ENCODE results near the gene SOX6.

The SOX6 gene

DNA sequence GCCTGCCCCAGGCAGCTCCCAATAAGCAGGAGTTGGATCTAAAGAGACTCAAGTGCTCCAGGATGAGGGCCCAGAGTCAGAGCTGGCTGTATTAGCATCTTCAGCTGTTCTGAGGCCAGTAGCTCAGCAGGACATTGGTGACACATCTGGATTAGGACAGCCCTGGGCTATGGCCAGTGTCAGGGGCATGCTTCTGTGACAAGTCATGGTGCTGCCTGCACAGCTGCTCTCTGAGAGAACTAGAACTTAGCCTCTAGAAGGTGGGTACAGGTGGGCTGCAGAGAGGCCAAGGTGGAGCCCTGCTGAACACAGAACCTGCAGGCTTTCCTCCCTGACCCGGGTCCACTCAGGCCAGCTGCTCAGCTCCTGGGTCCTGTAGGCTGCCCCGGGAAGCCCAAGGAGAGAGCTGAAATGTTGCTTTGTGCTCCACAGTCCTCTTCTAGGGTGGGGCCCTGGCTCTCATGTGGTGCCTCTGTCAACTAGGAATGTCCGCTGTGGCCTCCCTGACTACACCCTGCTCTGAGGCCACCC lies 426.9 kb downstream of the SOX6 start:
- Histone ChIP-seq H3K9me3 (ENCODE audit: control insufficient read depth, insufficient read depth, low read length) (no peaks in the 10 kb centered on the region), H3K4me2 (ENCODE audit: low read length) (no peak overlapping the region), H3F3A (ENCODE audit: control insufficient read depth, insufficient read depth) (no peaks in the 10 kb centered on the region), H3K27me3 (ENCODE audit: control insufficient read depth, low read length) (no peaks in the 10 kb centered on the region), H3K27ac (ENCODE audit: low read depth, low read length) (no peak overlapping the region), H3K36me3 (ENCODE audit: control insufficient read depth, low read length) (no peaks in the 10 kb centered on the region), H4K20me1 (ENCODE audit: control insufficient read depth, insufficient read depth, low read depth, low read length) (no peaks in the 10 kb centered on the region), H3K9me2 (replicated peaks; ENCODE audit: control insufficient read depth, low read length) (no peaks in the 10 kb centered on the region), H3K4me1 (ENCODE audit: control insufficient read depth, low read length) (no peaks in the 10 kb centered on the region), H3K79me2 (ENCODE audit: control insufficient read depth, low read length) (no peaks in the 10 kb centered on the region), H3K4me3 (ENCODE audit: low read length) (no peak overlapping the region)
- no peak for TF ChIP-seq EZH2phosphoT487 (IDR thresholded peaks at IDR 0.05; ENCODE audit: borderline replicate concordance, low read length)

DNA sequence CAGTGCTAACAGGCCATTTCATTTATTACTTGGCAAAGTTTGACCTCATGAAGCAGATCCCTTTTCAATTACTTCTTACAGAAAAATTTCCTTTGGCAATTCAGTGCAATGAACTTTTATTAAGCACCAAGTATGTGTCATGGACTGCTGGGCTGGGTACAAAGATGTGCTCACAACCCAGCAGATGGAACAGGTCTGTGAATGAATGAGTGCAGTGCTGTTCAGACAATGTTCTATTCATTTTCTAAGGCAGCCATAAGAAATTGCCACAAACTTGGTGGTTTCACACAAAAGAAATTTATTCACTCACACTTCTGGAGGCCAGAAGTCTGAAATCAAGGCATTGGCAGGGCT lies 428.5 kb downstream of the SOX6 start:
- H3K4me3 ChIP-seq (ENCODE audit: low read length): no peak overlapping the region
- H3K79me2 ChIP-seq (ENCODE audit: control insufficient read depth, low read length): no peaks in the 10 kb centered on the region
- no peaks in the 10 kb centered on the region for H4K20me1 ChIP-seq (ENCODE audit: control insufficient read depth, insufficient read depth, low read depth, low read length)
- H3K9me2 ChIP-seq (replicated peaks; ENCODE audit: control insufficient read depth, low read length): no peaks in the 10 kb centered on the region
- no peaks in the 10 kb centered on the region for H3K36me3 ChIP-seq (ENCODE audit: control insufficient read depth, low read length)
- no peaks in the 10 kb centered on the region for H3F3A ChIP-seq (ENCODE audit: control insufficient read depth, insufficient read depth)
- no peak overlapping the region for H3K27ac ChIP-seq (ENCODE audit: low read depth, low read length)
- no peaks in the 10 kb centered on the region for H3K4me1 ChIP-seq (ENCODE audit: control insufficient read depth, low read length)
- TF ChIP-seq, protein P1, sequence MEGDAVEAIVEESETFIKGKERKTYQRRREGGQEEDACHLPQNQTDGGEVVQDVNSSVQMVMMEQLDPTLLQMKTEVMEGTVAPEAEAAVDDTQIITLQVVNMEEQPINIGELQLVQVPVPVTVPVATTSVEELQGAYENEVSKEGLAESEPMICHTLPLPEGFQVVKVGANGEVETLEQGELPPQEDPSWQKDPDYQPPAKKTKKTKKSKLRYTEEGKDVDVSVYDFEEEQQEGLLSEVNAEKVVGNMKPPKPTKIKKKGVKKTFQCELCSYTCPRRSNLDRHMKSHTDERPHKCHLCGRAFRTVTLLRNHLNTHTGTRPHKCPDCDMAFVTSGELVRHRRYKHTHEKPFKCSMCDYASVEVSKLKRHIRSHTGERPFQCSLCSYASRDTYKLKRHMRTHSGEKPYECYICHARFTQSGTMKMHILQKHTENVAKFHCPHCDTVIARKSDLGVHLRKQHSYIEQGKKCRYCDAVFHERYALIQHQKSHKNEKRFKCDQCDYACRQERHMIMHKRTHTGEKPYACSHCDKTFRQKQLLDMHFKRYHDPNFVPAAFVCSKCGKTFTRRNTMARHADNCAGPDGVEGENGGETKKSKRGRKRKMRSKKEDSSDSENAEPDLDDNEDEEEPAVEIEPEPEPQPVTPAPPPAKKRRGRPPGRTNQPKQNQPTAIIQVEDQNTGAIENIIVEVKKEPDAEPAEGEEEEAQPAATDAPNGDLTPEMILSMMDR (IDR thresholded peaks at IDR 0.05; ENCODE audit: low read depth, low read length, poor library complexity, severe bottlenecking): no peak
- no peak for TF ChIP-seq EZH2phosphoT487 (IDR thresholded peaks at IDR 0.05; ENCODE audit: borderline replicate concordance, low read length)
- no peaks in the 10 kb centered on the region for H3K9me3 ChIP-seq (ENCODE audit: control insufficient read depth, insufficient read depth, low read length)
- no peaks in the 10 kb centered on the region for H3K27me3 ChIP-seq (ENCODE audit: control insufficient read depth, low read length)
- H3K4me2 ChIP-seq (ENCODE audit: low read length): no peak overlapping the region

DNA sequence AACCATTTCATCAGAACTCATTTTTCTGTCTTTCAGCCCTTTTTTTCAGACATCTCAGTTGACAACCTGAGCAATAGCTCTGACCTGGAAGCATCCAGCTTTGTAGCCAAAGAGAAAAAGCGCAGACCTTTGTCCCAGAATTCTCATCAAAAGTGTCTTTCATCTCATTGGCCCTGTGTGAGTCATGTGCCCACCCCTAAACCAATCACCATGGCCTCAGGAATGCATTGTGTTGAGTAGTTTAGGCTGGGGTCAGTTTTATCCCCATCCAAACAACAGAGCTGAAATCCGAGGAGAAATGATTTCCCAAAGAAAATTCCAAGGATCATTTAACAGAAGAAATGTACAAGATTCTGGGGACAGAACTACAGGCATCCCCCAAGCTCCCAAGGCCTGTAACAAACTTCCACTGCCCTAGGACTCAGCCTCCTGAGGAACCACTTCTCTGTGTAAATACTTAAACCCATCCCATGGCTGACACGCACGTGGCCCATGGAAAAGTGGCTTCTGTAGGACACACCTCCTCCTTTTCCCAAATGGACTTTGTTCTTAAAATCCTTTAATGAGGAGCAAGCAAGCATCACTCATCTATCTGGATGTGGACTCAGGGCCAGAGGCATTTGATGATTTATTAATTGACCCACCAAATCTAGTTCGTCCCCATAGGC lies 429.0 kb downstream of the SOX6 start:
- H3K36me3 ChIP-seq (ENCODE audit: control insufficient read depth, low read length): no peaks in the 10 kb centered on the region
- no peak overlapping the region for H3K4me3 ChIP-seq (ENCODE audit: low read length)
- TF ChIP-seq, protein P1 (IDR thresholded peaks at IDR 0.05; ENCODE audit: low read depth, low read length, poor library complexity, severe bottlenecking): no peak
- TF ChIP-seq EZH2phosphoT487 (IDR thresholded peaks at IDR 0.05; ENCODE audit: borderline replicate concordance, low read length): no peak

DNA sequence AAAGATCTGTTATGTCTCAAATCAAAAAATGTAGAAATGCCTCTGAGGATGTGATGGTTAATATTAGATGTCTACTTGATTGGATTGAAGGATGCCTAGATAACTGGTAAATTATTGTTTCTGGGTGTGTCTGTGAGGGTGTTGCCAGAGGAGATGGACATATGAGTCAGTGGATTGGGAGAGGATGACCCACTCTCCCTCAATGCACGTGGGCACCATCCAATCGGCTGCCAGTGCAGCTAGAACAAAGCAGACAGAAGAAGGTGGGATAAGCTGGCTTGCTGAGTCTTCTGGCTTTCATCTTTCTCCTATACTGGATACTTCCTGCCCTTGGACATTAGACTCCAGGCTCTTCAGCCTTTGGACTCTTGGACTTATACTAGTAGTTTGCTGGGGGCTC lies 430.3 kb downstream of the SOX6 start:
- Histone ChIP-seq H4K20me1 (ENCODE audit: control insufficient read depth, insufficient read depth, low read depth, low read length) (no peaks in the 10 kb centered on the region), H3K27me3 (ENCODE audit: control insufficient read depth, low read length) (no peaks in the 10 kb centered on the region), H3K4me2 (ENCODE audit: low read length) (no peak overlapping the region), H3K9me2 (replicated peaks; ENCODE audit: control insufficient read depth, low read length) (no peaks in the 10 kb centered on the region), H3K27ac (ENCODE audit: low read depth, low read length) (no peak overlapping the region), H3K4me3 (ENCODE audit: low read length) (no peak overlapping the region), H3K9me3 (ENCODE audit: control insufficient read depth, insufficient read depth, low read length) (no peaks in the 10 kb centered on the region), H3K79me2 (ENCODE audit: control insufficient read depth, low read length) (no peaks in the 10 kb centered on the region), H3F3A (ENCODE audit: control insufficient read depth, insufficient read depth) (no peaks in the 10 kb centered on the region), H3K36me3 (ENCODE audit: control insufficient read depth, low read length) (no peaks in the 10 kb centered on the region), H3K4me1 (ENCODE audit: control insufficient read depth, low read length) (no peaks in the 10 kb centered on the region)
- no peak for TF ChIP-seq EZH2phosphoT487 (IDR thresholded peaks at IDR 0.05; ENCODE audit: borderline replicate concordance, low read length)
- TF ChIP-seq, protein P1 (IDR thresholded peaks at IDR 0.05; ENCODE audit: low read depth, low read length, poor library complexity, severe bottlenecking): no peak

More for the DNA sequence above, 429.0 kb downstream of the SOX6 start:
- no peaks in the 10 kb centered on the region for H4K20me1 ChIP-seq (ENCODE audit: control insufficient read depth, insufficient read depth, low read depth, low read length)
- H3K27ac ChIP-seq (ENCODE audit: low read depth, low read length): no peak overlapping the region
- no peaks in the 10 kb centered on the region for H3K4me1 ChIP-seq (ENCODE audit: control insufficient read depth, low read length)
- H3K4me2 ChIP-seq (ENCODE audit: low read length): no peak overlapping the region
- H3K79me2 ChIP-seq (ENCODE audit: control insufficient read depth, low read length): no peaks in the 10 kb centered on the region
- no peaks in the 10 kb centered on the region for H3K9me2 ChIP-seq (replicated peaks; ENCODE audit: control insufficient read depth, low read length)
- no peaks in the 10 kb centered on the region for H3K27me3 ChIP-seq (ENCODE audit: control insufficient read depth, low read length)
- no peaks in the 10 kb centered on the region for H3K9me3 ChIP-seq (ENCODE audit: control insufficient read depth, insufficient read depth, low read length)
- H3F3A ChIP-seq (ENCODE audit: control insufficient read depth, insufficient read depth): no peaks in the 10 kb centered on the region
